ENCODE data around the gene RNF115. TPM values are rescaled to one million over a fixed set of nuclear protein-coding genes. Genes with fewer than 3 reads are reported as not detected.

The RNF115 gene
- polyA plus RNA-seq, 1 of the 3 experiments (the other 2 are of a cell fraction) = 4.8 TPM

- Histone ChIP-seq H3K27ac (ENCODE audit: low read depth in 2 of 2, low read length in 1 of 2) (no peak overlapping the region), H3K4me2 (no peak overlapping the region), H4K20me1 (ENCODE audit: insufficient read depth) (no peaks in the 10 kb centered on the region), H3K9me2 (no peaks in the 10 kb centered on the region), H3K9me3 (no peaks in the 10 kb centered on the region; the same call in 1 of the 2 replicates), H3K4me1 (ENCODE audit: control insufficient read depth in 1 of 2, insufficient read depth in 2 of 2, low read depth in 1 of 2, low read length in 1 of 2) (no peaks in the 10 kb centered on the region), H3F3A (replicated peaks; ENCODE audit: insufficient read depth) (no peaks in the 10 kb centered on the region), H3K4me3 (ENCODE audit: low read depth in 2 of 2, low read length in 1 of 2) (no peak overlapping the region), H3K27me3 (ENCODE audit: insufficient read depth) (no peaks in the 10 kb centered on the region), H2AFZ (ENCODE audit: low read depth) (no peak overlapping the region), H3K79me2 (ENCODE audit: insufficient read depth) (peaks cover 4% of the 10 kb centered on the region), H3K36me3 (replicated peaks in 1 of 2; ENCODE audit: control insufficient read depth in 1 of 2, insufficient read depth in 2 of 2, low read length in 1 of 2) (peaks cover 27 to 51% of the 10 kb centered on the region in 2 experiments), H3K9ac (no peak overlapping the region)
- no peak for DNase-seq
- CTCF ChIA-PET = interaction anchor here (0.7 to 1.4 kb wide), 4 partner anchors 9 to 132 kb away, joined by 3 to 4 read pairs (median 3); no protein-coding TSS in a partner anchor
- WGBS (ENCODE audit: low lambda C conversion rate) = 60% methylated on average over 1 of the region's 1 CpG
- POLR2A ChIA-PET = no interaction called here
- TF ChIP-seq EZH2phosphoT487 (IDR thresholded peaks at IDR 0.05; ENCODE audit: borderline replicate concordance, low read depth) = no peak
- no peak for TF ChIP-seq NFIC (IDR thresholded peaks at IDR 0.05; ENCODE audit: borderline replicate concordance)
- no peak for TF ChIP-seq SIN3A (IDR thresholded peaks at IDR 0.05; ENCODE audit: borderline replicate concordance, low read depth, low read length)
- no peak for TF ChIP-seq YY1 (IDR thresholded peaks at IDR 0.05; ENCODE audit: low read depth)
- TF ChIP-seq RXRA (IDR thresholded peaks at IDR 0.05; ENCODE audit: borderline replicate concordance, low read depth) = no peak
- TF ChIP-seq MXI1 (IDR thresholded peaks at IDR 0.05; ENCODE audit: low read depth, low read length) = no peak
- TF ChIP-seq RAD21 (IDR thresholded peaks at IDR 0.05; ENCODE audit: low read length) = no peak
- no peak for TF ChIP-seq FOXJ3 (CRISPR knock-in tag; IDR thresholded peaks at IDR 0.05)
- TF ChIP-seq NRF1 (IDR thresholded peaks at IDR 0.05; ENCODE audit: low read depth, low read length) = no peak
- no peak for TF ChIP-seq RCOR1 (IDR thresholded peaks at IDR 0.05; ENCODE audit: low read length)
- no peak for TF ChIP-seq CHD2 (IDR thresholded peaks at IDR 0.05; ENCODE audit: low read length, partially characterized antibody)
- TF ChIP-seq TAF1 (IDR thresholded peaks at IDR 0.05; ENCODE audit: borderline replicate concordance, low read depth, low read length) = no peak
Measured at GRCh38 chr1:145759721-145760120, 64.2 kb downstream of the RNF115 start.

- ChIA-PET CTCF (interaction anchor here (1.0 kb wide), 1 partner anchor 38 kb away, joined by 4 read pairs; no protein-coding TSS in a partner anchor), POLR2A (no interaction called here)
- H3F3A ChIP-seq (replicated peaks; ENCODE audit: insufficient read depth) = peaks cover 3% of the 10 kb centered on the region
- H3K9me2 ChIP-seq = no peaks in the 10 kb centered on the region
- H3K9me3 ChIP-seq = no peaks in the 10 kb centered on the region; the same call in 1 of the 2 replicates
- no peak for DNase-seq
- H3K4me2 ChIP-seq = no peak overlapping the region
- no peaks in the 10 kb centered on the region for H4K20me1 ChIP-seq (ENCODE audit: insufficient read depth)
- peaks cover 4% of the 10 kb centered on the region for H3K79me2 ChIP-seq (ENCODE audit: insufficient read depth)
- H3K9ac ChIP-seq = no peak overlapping the region
- H3K27ac ChIP-seq (ENCODE audit: low read depth in 2 of 2, low read length in 1 of 2) = no peak overlapping the region
- 94% methylated on average over 1 of the region's 1 CpG for WGBS (ENCODE audit: low lambda C conversion rate)
- H3K27me3 ChIP-seq (ENCODE audit: insufficient read depth) = no peaks in the 10 kb centered on the region
- TF ChIP-seq FOXJ3 (CRISPR knock-in tag; IDR thresholded peaks at IDR 0.05) (no peak), SMC3 (IDR thresholded peaks at IDR 0.05; ENCODE audit: low read depth, low read length) (no peak), EP300 (IDR thresholded peaks at IDR 0.05; ENCODE audit: borderline replicate concordance in 1 of 2, low read depth in 1 of 2, low read length in 1 of 2) (no peak), ZBTB33 (IDR thresholded peaks at IDR 0.05; ENCODE audit: borderline replicate concordance, low read depth) (no peak)
- H3K36me3 ChIP-seq (replicated peaks in 1 of 2; ENCODE audit: control insufficient read depth in 1 of 2, insufficient read depth in 2 of 2, low read length in 1 of 2) = peaks cover 27 to 52% of the 10 kb centered on the region in 2 experiments
- H3K4me1 ChIP-seq (ENCODE audit: control insufficient read depth in 1 of 2, insufficient read depth in 2 of 2, low read depth in 1 of 2, low read length in 1 of 2) = no peaks in the 10 kb centered on the region
- H3K4me3 ChIP-seq (ENCODE audit: low read depth in 2 of 2, low read length in 1 of 2) = no peak overlapping the region
- no peak overlapping the region for H2AFZ ChIP-seq (ENCODE audit: low read depth)
Measured at GRCh38 chr1:145758575-145758974, 65.3 kb downstream of the RNF115 start.
